Transverse colon (tissue), 4 donors: ENCODE measurements around the gene GNB3. TPM values are rescaled to one million over a fixed set of nuclear protein-coding genes. Genes with fewer than 3 reads are reported as not detected.
"Not testable (repeated sequence)": the region's sequence is repeated elsewhere in the genome, so short reads cannot be mapped to it uniquely, and the experiment has no call there.

Source experiments
- DNase-seq: peaks from one replicate; pipeline ENCODE4 v3.0.0-alpha.2; 2019
- H3K27ac ChIP-seq, 4 donors: fragments of 200-600 bp; sonication (generic); 2 replicates each; pipeline ENCODE4 v1.5.1; 2016 to 2018; ENCODE audit warnings: inconsistent platforms in 4 of 4
- H3K27me3 ChIP-seq: fragments of 200-600 bp; sonication (generic); 2 replicates; pipeline ENCODE4 v1.5.1; 2017; ENCODE audit warnings: inconsistent platforms
- H3K36me3 ChIP-seq, 4 donors: fragments of 200-600 bp; sonication (generic); 2 replicates each; pipeline ENCODE4 v1.5.1; 2017 to 2019; ENCODE audit warnings: inconsistent platforms in 4 of 4
- H3K4me1 ChIP-seq, 4 donors: fragments of 200-600 bp; sonication (generic); 2 replicates each; pipeline ENCODE4 v1.5.1; 2017 to 2020; ENCODE audit warnings: inconsistent platforms in 4 of 4
- H3K4me3 ChIP-seq, 4 donors: fragments of 200-600 bp; sonication (generic); 1 replicate in 1 of 4; 2 replicates in 3 of 4; pipeline versions ENCODE4 v1.5.1 to v1.6.1; 2017 to 2019; ENCODE audit warnings: inconsistent platforms in 4 of 4
- H3K9me3 ChIP-seq, 2 donors: fragments of 200-600 bp; sonication (generic); 2 replicates each; pipeline ENCODE4 v1.5.1; 2017 to 2019; ENCODE audit warnings: inconsistent platforms in 2 of 2
- CTCF ChIP-seq, 5 experiments: fragments of 200-600 bp in 3 of 5; fragments of 450-650 bp in 2 of 5; sonication (generic) in 3 of 5; IDR thresholded peaks; 1 replicate in 2 of 5; 2 replicates in 3 of 5; pipeline ENCODE4 v1.5.1; 2016 to 2017; ENCODE audit warnings: antibody characterized with exemption in 5 of 5, inconsistent platforms in 3 of 5, mild to moderate bottlenecking in 2 of 5, moderate library complexity in 1 of 5
- EP300 ChIP-seq: sonication (generic); formaldehyde crosslinking; IDR thresholded peaks from one replicate; pipeline ENCODE4 v1.6.1; 2017; ENCODE audit warnings: antibody characterized with exemption, low read depth
- POLR2A ChIP-seq: fragments of 450-650 bp; IDR thresholded peaks from one replicate; pipeline ENCODE4 v1.6.1; 2016; ENCODE audit warnings: antibody characterized with exemption, mild to moderate bottlenecking, moderate library complexity
- POLR2AphosphoS5 ChIP-seq, 3 donors: sonication (generic); formaldehyde crosslinking; IDR thresholded peaks; one replicate each; pipeline ENCODE4 v1.6.1; 2016; ENCODE audit warnings: antibody characterized with exemption in 3 of 3
- WGBS, 2 donors: methylation state at CpG; one replicate each; pipeline ENCODE4 v1.1.5; 2018; ENCODE audit warnings: low coverage in 1 of 2; 5-methylcytosine and 5-hydroxymethylcytosine counted together
- in situ Hi-C, 4 donors: fragments of 200-750 bp; cut with MboI; loops; one replicate each; pipeline versions ENCODE4 v1.15.0 to v1.15.1; 2017; ENCODE audit warnings: low sequenced_read_pairs in 3 of 4, low pct_ligation_motif_present in 1 of 4, low pct_unique_long_range_greater_than_20kb in 1 of 4
- intact Hi-C: fragments of 100-400 bp; cut with DNase I; formaldehyde crosslinking; loops from one replicate; pipeline ENCODE4 v1.15.1; 2023; ENCODE audit warnings: low total_unique reads
- total RNA-seq, 4 donors: library from RNA; depleted of rRNA; stranded (reverse); fragments of >200 nt; gene quantifications; one replicate each; pipeline ENCODE4 v1.1.0, GENCODE V29; 2016

The GNB3 gene
- total RNA-seq, 4 donors from 2014 or later, result 0.14 to 0.32 TPM; not detected in 2

DNA sequence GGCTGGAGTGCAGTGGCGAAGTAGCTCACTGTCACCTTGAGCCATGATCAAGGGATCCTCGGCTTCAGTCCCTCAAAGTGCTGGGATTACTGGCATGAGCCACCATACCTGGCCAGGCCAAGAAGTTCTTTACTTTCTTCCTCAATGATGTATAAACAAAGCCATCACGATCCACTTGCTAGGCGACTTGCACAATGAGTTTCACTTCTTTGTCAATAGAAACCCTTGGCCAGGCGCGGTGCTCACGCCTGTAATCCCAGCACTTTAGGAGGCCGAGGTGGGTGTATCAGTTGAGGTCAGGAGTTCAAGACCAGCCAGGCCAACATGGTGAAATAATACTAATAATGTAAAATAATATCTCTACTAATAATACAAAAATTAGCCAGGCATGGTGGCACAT is 46.7 kb downstream of the GNB3 start:
- Histone ChIP-seq H3K4me3 (no peak overlapping the region), H3K9me3 (no peaks in the 10 kb centered on the region), H3K27me3 (no peaks in the 10 kb centered on the region), H3K27ac (peak overlapping the region; percentile 23 to 39 (median 28)), H3K36me3 (no peaks in the 10 kb centered on the region), H3K4me1 (peaks cover 3 to 21% (median 16%) of the 10 kb centered on the region in 4 donors)
- intact Hi-C loops, result no loop called here
- 61 to 63% methylated on average over 5 to 8 of the region's 8 CpGs for WGBS, 2 donors
- in situ Hi-C loops, result no loop called here
- no peak for TF ChIP-seq CTCF (IDR thresholded peaks at IDR 0.05)
- no peak for TF ChIP-seq EP300
- no peak for TF ChIP-seq POLR2AphosphoS5 (IDR thresholded peaks at IDR 0.05)
- TF ChIP-seq POLR2A, result no peak
- DNase-seq, result no peak

DNA sequence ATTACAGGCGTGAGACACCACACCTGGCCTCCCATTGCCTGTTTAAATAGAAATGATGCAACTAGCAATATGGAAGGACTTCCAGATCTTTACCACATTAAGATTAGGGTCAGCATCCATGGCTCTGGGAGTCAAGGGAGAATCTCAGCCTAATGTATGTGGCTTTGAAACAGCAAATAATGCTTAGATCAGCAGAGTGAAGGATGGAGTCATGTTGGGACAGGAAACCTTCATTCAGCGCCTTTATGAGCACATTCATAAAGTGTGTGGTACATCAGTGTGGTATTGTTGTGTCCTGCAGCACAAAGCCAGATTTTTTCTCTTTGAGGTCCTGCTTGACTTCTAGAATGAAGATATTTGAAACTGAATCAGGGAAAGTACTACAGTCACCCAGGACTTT is 47.6 kb downstream of the GNB3 start:
- whole genome bisulfite sequencing, 2 donors, result 70 to 92% methylated on average over 1 to 2 of the region's 2 CpGs
- in situ Hi-C loops, result no loop called here
- no peaks in the 10 kb centered on the region for H3K9me3 ChIP-seq
- H3K4me3 ChIP-seq, result no peak overlapping the region
- H3K27ac ChIP-seq, result no peak overlapping the region
- H3K36me3 ChIP-seq, result no peaks in the 10 kb centered on the region
- H3K27me3 ChIP-seq, result no peaks in the 10 kb centered on the region
- intact Hi-C loops, result no loop called here
- peaks cover 3 to 21% (median 16%) of the 10 kb centered on the region in 4 donors for H3K4me1 ChIP-seq
- no peak for DNase-seq
- no peak for TF ChIP-seq POLR2AphosphoS5 (IDR thresholded peaks at IDR 0.05)
- TF ChIP-seq POLR2A, result no peak
- TF ChIP-seq EP300, result no peak
- TF ChIP-seq CTCF (IDR thresholded peaks at IDR 0.05), result no peak

- H3K27ac ChIP-seq, DNase-seq, H3K4me3 ChIP-seq, H3K36me3 ChIP-seq, in situ Hi-C loops, H3K9me3 ChIP-seq, H3K27me3 ChIP-seq, intact Hi-C loops: not testable (repeated sequence)
- peaks cover 3 to 21% (median 16%) of the 10 kb centered on the region in 4 donors for H3K4me1 ChIP-seq
- 59 to 85% methylated on average over 3 to 7 of the region's 7 CpGs for WGBS, 2 donors
These were observed 48.1 kb downstream of the GNB3 start for GRCh38 chr12:6888794-6889193.

- H3K36me3 ChIP-seq, H3K9me3 ChIP-seq, DNase-seq, in situ Hi-C loops, intact Hi-C loops, H3K4me3 ChIP-seq, H3K27me3 ChIP-seq: not testable (repeated sequence)
- peak overlapping the region; percentile 89 to 97 (median 92) for H3K27ac ChIP-seq
- 86 to 95% methylated on average over 10 to 21 of the region's 21 CpGs for WGBS, 2 donors
- H3K4me1 ChIP-seq, result peaks cover 3 to 21% (median 16%) of the 10 kb centered on the region in 4 donors
These were observed 49.2 kb downstream of the GNB3 start for GRCh38 chr12:6889775-6890573.

DNA sequence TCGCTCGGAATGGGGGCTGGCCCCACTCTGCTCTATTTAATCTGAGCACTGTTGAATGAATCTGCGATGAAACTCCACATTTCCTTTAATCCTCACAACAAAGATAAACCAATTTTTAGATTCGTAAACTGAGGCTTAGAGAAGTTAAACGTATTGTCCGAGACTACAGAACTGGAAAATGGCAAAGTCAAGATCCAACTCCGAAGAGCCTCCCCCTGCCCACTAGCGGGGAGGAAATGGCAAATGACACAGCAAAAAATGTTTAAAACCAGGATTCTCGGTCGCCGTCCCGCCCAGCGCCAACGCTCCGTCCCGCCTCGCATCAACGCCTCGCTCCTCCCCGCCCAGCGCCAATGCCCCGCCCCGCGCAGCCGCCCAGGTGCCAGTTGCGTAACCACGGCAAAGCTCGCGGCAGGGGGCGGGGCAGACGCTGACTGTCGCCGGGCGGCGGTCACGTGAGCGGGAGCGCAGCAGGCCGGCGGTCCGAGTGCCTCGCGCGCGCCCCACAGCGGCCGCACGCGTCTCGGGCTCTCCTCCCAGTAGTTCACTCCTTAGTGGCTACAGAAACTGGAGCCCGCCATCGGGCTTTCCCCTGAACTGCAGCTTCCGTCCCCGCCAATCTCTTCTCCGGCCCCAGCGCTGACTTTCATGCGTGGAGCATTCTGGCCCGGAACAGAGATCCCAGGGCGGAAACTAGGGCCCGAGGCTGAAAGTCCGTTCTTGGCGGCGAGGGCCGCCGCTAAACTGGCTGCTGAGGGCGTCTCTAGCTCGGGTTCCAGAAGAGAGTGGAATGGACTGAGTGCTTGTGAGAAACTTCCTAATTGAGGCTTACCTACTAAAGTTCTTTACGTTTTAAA is 50.3 kb downstream of the GNB3 start:
- peak; percentile 99 for DNase-seq
- Histone ChIP-seq H3K36me3 (no peaks in the 10 kb centered on the region), H3K4me1 (peaks cover 3 to 21% (median 16%) of the 10 kb centered on the region in 4 donors), H3K9me3 (no peaks in the 10 kb centered on the region), H3K27ac (peak overlapping the region; percentile 89 to 97 (median 92)), H3K4me3 (peak overlapping the region; percentile 28 to 60 (median 49)), H3K27me3 (no peaks in the 10 kb centered on the region)
- in situ Hi-C loops, result no loop called here
- TF ChIP-seq POLR2A (peak; percentile 54), CTCF (IDR thresholded peaks at IDR 0.05) (peak; percentile 77 to 95 (median 81)), POLR2AphosphoS5 (IDR thresholded peaks at IDR 0.05) (peak; percentile 69 to 82 (median 79)), EP300 (no peak)
- intact Hi-C loops, result no loop called here
- WGBS, 2 donors, result 3% methylated on average over 11 to 41 of the region's 68 CpGs
